Peyer's patch (tissue), 4 donors: Measurements from ENCODE around the gene THADA.

ENCODE experiments used
- POLR2A ChIP-seq, 2 donors: fragments of 450-650 bp; IDR thresholded peaks; one replicate each; pipeline ENCODE4 v1.5.1; 2017; ENCODE audit warnings: antibody characterized with exemption in 2 of 2, mild to moderate bottlenecking in 2 of 2, moderate library complexity in 2 of 2
- TF ChIP-seq, protein P1 (sequence below), 6 experiments: fragments of 450-650 bp in 4 of 6; fragments of 200-600 bp in 2 of 6; sonication (generic) in 1 of 6; IDR thresholded peaks; one replicate each; pipeline ENCODE4 v1.5.1; 2017 to 2019; ENCODE audit warnings: antibody characterized with exemption in 6 of 6, mild to moderate bottlenecking in 3 of 6, moderate library complexity in 1 of 6

DNA sequence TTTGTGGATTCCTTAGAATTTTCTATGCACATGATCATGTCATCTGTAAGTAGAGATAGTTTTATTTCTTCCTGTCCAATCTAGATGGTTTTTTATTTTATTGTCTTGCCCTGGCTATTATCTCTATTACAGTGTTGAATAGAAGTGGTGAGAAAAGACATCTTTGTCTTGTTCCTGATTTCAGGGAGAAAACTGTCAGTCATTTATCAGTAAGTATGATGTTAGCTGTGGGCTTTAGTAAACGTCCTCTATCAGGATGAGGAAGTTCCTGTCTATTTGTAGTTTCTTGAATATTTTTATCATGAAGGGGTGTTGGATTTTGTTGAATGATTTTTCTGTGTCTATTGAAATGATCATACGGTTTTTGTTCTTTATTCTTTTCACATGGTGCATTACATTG is 46.5 kb upstream of the THADA start:
- TF ChIP-seq, protein P1, sequence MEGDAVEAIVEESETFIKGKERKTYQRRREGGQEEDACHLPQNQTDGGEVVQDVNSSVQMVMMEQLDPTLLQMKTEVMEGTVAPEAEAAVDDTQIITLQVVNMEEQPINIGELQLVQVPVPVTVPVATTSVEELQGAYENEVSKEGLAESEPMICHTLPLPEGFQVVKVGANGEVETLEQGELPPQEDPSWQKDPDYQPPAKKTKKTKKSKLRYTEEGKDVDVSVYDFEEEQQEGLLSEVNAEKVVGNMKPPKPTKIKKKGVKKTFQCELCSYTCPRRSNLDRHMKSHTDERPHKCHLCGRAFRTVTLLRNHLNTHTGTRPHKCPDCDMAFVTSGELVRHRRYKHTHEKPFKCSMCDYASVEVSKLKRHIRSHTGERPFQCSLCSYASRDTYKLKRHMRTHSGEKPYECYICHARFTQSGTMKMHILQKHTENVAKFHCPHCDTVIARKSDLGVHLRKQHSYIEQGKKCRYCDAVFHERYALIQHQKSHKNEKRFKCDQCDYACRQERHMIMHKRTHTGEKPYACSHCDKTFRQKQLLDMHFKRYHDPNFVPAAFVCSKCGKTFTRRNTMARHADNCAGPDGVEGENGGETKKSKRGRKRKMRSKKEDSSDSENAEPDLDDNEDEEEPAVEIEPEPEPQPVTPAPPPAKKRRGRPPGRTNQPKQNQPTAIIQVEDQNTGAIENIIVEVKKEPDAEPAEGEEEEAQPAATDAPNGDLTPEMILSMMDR (IDR thresholded peaks at IDR 0.05), result no peak
- no peak for TF ChIP-seq POLR2A (IDR thresholded peaks at IDR 0.05)
